ENCODE results near the gene TRPV3. TPM values are rescaled to one million over a fixed set of nuclear protein-coding genes. Genes with fewer than 3 reads are reported as not detected.
A peak's percentile ranks its signal among the peaks of the same experiment; 100 is the strongest.
"Not testable (repeated sequence)": the region's sequence is repeated elsewhere in the genome, so short reads cannot be mapped to it uniquely, and the experiment has no call there.

TRPV3 gene
- total and polyA plus RNA-seq, 12 donors: 0.17 to 2.8 (median 1.1) TPM

DNA sequence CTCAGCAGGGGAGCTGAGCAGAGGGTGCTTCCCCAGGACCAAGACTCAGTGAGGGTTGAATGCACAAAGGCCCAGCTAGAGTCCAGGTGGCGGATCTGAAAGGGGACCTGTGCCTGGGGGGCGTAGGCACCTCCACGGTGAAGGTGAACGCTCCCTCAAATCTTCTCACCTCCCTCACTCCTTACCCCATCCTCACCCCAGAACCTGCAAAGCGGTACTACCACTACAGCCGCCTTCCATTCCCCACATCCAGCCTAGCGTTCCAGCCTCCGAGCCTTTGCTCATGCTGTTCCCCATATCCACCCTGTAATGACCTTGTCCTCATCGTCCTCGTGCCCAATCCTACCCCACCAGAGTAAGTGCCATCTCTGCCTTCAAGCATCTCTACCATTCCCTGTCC is 30.6 kb downstream of the TRPV3 start:
- intact Hi-C loops (cut with DNase I): no loop called here
- ATAC-seq: no peak
- H3K27ac ChIP-seq: no peak overlapping the region

GRCh38 chr17:3526491-3526890 is 31.1 kb downstream of the TRPV3 start:
- no peak overlapping the region for H3K27ac ChIP-seq
- no peak for ATAC-seq
- no peak for DNase-seq
- intact Hi-C loops (cut with DNase I): no loop called here
- peaks cover 0 to 33% (median 16%) of the 10 kb centered on the region in 9 donors for H3K4me1 ChIP-seq
- TF ChIP-seq CTCF (IDR thresholded peaks at IDR 0.05): no peak
- H3K27me3 ChIP-seq: peaks cover 0 to 2% (median 0%) of the 10 kb centered on the region in 7 donors
- no peaks in the 10 kb centered on the region for H3K9me3 ChIP-seq
- no peaks in the 10 kb centered on the region for H3K36me3 ChIP-seq
- H3K4me3 ChIP-seq: no peak overlapping the region
- 88 to 91% methylated on average over 12 of the region's 12 CpGs for WGBS, 2 donors

More for the DNA sequence above, 30.6 kb downstream of the TRPV3 start:
- peaks cover 0 to 33% (median 16%) of the 10 kb centered on the region in 9 donors for H3K4me1 ChIP-seq
- no peaks in the 10 kb centered on the region for H3K36me3 ChIP-seq
- WGBS, 2 donors: 78 to 90% methylated on average over 10 of the region's 10 CpGs
- no peak for DNase-seq
- H3K27me3 ChIP-seq: peaks cover 0 to 5% (median 0%) of the 10 kb centered on the region in 7 donors
- H3K9me3 ChIP-seq: no peaks in the 10 kb centered on the region
- no peak for TF ChIP-seq CTCF (IDR thresholded peaks at IDR 0.05)
- H3K4me3 ChIP-seq: no peak overlapping the region

DNA sequence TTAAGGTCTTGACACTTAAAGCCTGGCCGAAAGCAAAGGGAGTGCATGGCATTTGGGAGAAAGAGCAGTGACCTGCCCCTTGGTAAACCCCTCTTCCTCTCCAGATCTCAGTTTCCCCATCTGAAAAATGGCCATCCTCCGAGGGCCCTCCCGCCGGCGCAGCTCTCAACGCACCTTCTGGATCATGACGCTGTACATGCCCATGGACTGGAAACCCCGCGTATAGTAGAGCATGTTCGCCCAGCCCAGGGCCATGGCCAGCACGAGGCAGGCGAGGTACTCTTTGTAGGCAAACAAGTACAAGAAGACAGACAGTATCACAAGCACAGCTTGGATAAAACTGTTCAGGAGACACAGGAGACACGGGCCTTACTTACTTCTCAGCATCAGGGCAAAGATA is 33.6 kb downstream of the TRPV3 start:
- H3K36me3 ChIP-seq: no peaks in the 10 kb centered on the region
- H3K4me1 ChIP-seq: peaks cover 0 to 8% (median 0%) of the 10 kb centered on the region in 9 donors
- no peak for TF ChIP-seq CTCF (IDR thresholded peaks at IDR 0.05)
- no peak overlapping the region for H3K27ac ChIP-seq
- no peaks in the 10 kb centered on the region for H3K9me3 ChIP-seq
- ATAC-seq: no peak
- H3K4me3 ChIP-seq: no peak overlapping the region
- no peak for DNase-seq
- 90 to 93% methylated on average over 13 of the region's 13 CpGs for WGBS, 2 donors
- H3K27me3 ChIP-seq: no peaks in the 10 kb centered on the region
- intact Hi-C loops (cut with DNase I): no loop called here

- 97% methylated on average over 4 of the region's 4 CpGs for WGBS, 2 donors
- H3K9me3 ChIP-seq; H3K27ac ChIP-seq; H3K36me3 ChIP-seq; H3K27me3 ChIP-seq; H3K4me1 ChIP-seq; DNase-seq; ATAC-seq; intact Hi-C loops (cut with DNase I); H3K4me3 ChIP-seq: not testable (repeated sequence)
Observed at GRCh38 chr17:3519472-3519871, 38.1 kb downstream of the TRPV3 start.

GRCh38 chr17:3514873-3515272 is 42.7 kb downstream of the TRPV3 start:
- Histone ChIP-seq H3K36me3 (peaks cover 0 to 5% (median 0%) of the 10 kb centered on the region in 9 donors), H3K4me3 (no peak overlapping the region), H3K27ac (peak overlapping the region in 4 of 10 donors; percentile 5 to 97 (median 94)), H3K9me3 (no peaks in the 10 kb centered on the region), H3K4me1 (peaks cover 14 to 33% (median 25%) of the 10 kb centered on the region in 9 donors), H3K27me3 (no peaks in the 10 kb centered on the region)
- intact Hi-C loops (cut with DNase I): no loop called here
- 78 to 83% methylated on average over 9 of the region's 9 CpGs for WGBS, 2 donors
- DNase-seq (no peak), ATAC-seq (no peak)
- no peak for TF ChIP-seq CTCF (IDR thresholded peaks at IDR 0.05)

GRCh38 chr17:3514167-3514566 is 43.4 kb downstream of the TRPV3 start:
- WGBS, 2 donors: 92 to 95% methylated on average over 11 of the region's 11 CpGs
- intact Hi-C loops (cut with DNase I): not testable (repeated sequence)
- peak overlapping the region in 8 of 10 donors; percentile 83 to 97 (median 92) for H3K27ac ChIP-seq

More at GRCh38 chr17:3514167-3514566, 43.4 kb downstream of the TRPV3 start:
- not testable (repeated sequence) for ATAC-seq, H3K4me3 ChIP-seq, H3K9me3 ChIP-seq, H3K36me3 ChIP-seq, DNase-seq, H3K27me3 ChIP-seq
- H3K4me1 ChIP-seq: peaks cover 14 to 33% (median 25%) of the 10 kb centered on the region in 9 donors
